Vagina (tissue), 2 donors: ENCODE measurements around the gene NPAS1. TPM values are rescaled to one million over a fixed set of nuclear protein-coding genes. Genes with fewer than 3 reads are reported as not detected.

Experiments used
- DNase-seq, 2 donors: peaks; one replicate each; pipeline ENCODE4 v3.0.0-alpha.2; 2017; ENCODE audit errors: extremely low spot score in 2 of 2
- H3K27ac ChIP-seq: fragments of 200-600 bp; sonication (generic); one replicate; pipeline ENCODE4 v1.5.1; 2019
- H3K27me3 ChIP-seq: fragments of 200-600 bp; sonication (generic); one replicate; pipeline ENCODE4 v1.5.1; 2019
- H3K36me3 ChIP-seq, 2 donors: fragments of 200-600 bp; sonication (generic); one replicate each; pipeline ENCODE4 v1.5.1; 2017 to 2019
- H3K4me1 ChIP-seq: fragments of 200-600 bp; sonication (generic); one replicate; pipeline ENCODE4 v1.5.1; 2019
- H3K4me3 ChIP-seq, 2 donors: fragments of 200-600 bp; sonication (generic); 1 replicate in 1 of 2; 2 replicates in 1 of 2; pipeline ENCODE4 v1.5.1; 2016 to 2019
- H3K9me3 ChIP-seq: fragments of 200-600 bp; sonication (generic); one replicate; pipeline ENCODE4 v1.5.1; 2019
- POLR2A ChIP-seq, 2 donors: fragments of 450-650 bp; IDR thresholded peaks; one replicate each; pipeline ENCODE4 v1.6.1; 2017; ENCODE audit warnings: antibody characterized with exemption in 2 of 2, mild to moderate bottlenecking in 2 of 2, moderate library complexity in 2 of 2
- POLR2AphosphoS5 ChIP-seq, 2 donors: sonication (generic); formaldehyde crosslinking; IDR thresholded peaks; one replicate each; pipeline ENCODE4 v1.9.0; 2017; ENCODE audit warnings: antibody characterized with exemption in 2 of 2, mild to moderate bottlenecking in 2 of 2, low read depth in 1 of 2; ENCODE audit not compliant: insufficient read depth in 1 of 2
- intact Hi-C: fragments of 100-400 bp; cut with DNase I; formaldehyde crosslinking; loops from one replicate; pipeline ENCODE4 v1.15.1; 2023
- total RNA-seq: library from RNA; depleted of rRNA; stranded (reverse); fragments of >200 nt; gene quantifications from one replicate; pipeline ENCODE4 v1.2.3, GENCODE V29; 2016
- TF ChIP-seq, protein P1 (sequence below), 3 experiments: fragments of 450-650 bp in 2 of 3; fragments of 200-600 bp in 1 of 3; sonication (generic) in 1 of 3; IDR thresholded peaks; one replicate each; pipeline ENCODE4 v1.5.1; 2017 to 2019; ENCODE audit warnings: antibody characterized with exemption in 3 of 3, mild to moderate bottlenecking in 2 of 3, moderate library complexity in 2 of 3

Gene NPAS1
- total RNA-seq, 1 donor from 2014 or later, result 0.49 TPM

DNA sequence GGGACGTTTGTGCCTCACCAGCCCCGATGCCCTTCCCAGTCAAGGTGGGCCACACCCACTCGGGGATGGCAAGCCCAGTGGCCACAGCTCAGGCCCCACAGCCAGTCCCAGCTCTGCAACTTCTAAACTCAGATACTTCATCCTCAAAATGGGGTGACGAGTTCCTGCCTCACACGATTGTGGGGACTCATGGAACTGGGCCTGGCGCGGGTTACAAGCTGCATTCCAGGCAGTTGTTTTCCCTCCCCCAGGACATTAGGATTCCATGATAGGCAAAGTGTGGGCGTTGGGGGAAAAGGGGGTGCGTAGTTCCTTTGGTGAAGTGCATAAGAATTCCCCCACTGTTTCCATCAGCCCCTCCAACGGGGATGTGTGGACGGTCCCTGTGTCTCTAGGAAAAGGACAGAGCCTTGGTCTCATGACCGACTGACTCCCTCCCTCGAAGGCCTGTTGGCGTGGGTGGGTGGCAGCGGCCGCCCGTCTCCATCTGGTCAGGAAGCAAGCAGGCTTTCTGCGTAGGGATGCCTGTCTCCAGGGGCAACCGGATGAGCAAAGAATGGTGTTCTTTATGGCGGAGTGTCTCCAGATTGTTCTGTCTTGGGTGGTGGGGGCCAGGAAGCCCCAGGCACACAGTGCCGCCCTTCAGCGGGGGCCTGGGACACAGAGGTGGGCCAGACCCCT is 21.1 kb upstream of the NPAS1 start:
- no peaks in the 10 kb centered on the region for H3K9me3 ChIP-seq
- H3K4me1 ChIP-seq, result peaks cover under 1% of the 10 kb centered on the region
- no peak for DNase-seq
- peaks cover 0 to 50% of the 10 kb centered on the region in 2 donors for H3K36me3 ChIP-seq
- intact Hi-C loops, result loop anchor here (10.0 kb wide), 1 partner anchor 244 kb away; no protein-coding TSS in a partner anchor
- no peak overlapping the region for H3K27ac ChIP-seq
- TF ChIP-seq POLR2AphosphoS5 (IDR thresholded peaks at IDR 0.05; ENCODE audit: insufficient read depth in 1 of 2, low read depth in 1 of 2) (no peak), POLR2A (IDR thresholded peaks at IDR 0.05) (no peak)
- TF ChIP-seq, protein P1, sequence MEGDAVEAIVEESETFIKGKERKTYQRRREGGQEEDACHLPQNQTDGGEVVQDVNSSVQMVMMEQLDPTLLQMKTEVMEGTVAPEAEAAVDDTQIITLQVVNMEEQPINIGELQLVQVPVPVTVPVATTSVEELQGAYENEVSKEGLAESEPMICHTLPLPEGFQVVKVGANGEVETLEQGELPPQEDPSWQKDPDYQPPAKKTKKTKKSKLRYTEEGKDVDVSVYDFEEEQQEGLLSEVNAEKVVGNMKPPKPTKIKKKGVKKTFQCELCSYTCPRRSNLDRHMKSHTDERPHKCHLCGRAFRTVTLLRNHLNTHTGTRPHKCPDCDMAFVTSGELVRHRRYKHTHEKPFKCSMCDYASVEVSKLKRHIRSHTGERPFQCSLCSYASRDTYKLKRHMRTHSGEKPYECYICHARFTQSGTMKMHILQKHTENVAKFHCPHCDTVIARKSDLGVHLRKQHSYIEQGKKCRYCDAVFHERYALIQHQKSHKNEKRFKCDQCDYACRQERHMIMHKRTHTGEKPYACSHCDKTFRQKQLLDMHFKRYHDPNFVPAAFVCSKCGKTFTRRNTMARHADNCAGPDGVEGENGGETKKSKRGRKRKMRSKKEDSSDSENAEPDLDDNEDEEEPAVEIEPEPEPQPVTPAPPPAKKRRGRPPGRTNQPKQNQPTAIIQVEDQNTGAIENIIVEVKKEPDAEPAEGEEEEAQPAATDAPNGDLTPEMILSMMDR (IDR thresholded peaks at IDR 0.05), result no peak
- no peak overlapping the region for H3K4me3 ChIP-seq
- H3K27me3 ChIP-seq, result no peaks in the 10 kb centered on the region

DNA sequence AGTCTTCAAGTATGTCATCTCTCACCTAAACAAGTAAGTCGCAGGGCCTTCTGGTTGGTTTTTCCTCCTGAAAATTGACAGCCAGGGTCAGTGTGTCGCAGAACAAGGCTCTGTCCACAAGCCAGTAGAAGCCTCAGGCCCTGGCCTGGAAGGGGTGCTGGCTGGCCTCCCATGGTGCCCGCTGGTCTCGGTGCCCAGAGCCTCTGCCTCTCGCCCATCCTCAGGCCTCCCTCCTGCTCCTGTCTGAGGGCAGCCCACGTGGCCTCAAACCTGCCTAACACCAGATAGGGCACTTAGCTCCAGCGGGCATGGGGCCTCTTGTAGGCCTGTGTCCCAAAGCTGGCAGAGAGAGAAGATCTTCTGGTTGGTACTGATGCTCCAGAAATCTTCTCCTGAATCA is 20.3 kb upstream of the NPAS1 start:
- H3K27ac ChIP-seq, result no peak overlapping the region
- H3K36me3 ChIP-seq, result peaks cover 0 to 49% of the 10 kb centered on the region in 2 donors
- intact Hi-C loops, result loop anchor here (10.0 kb wide), 1 partner anchor 245 kb away; no protein-coding TSS in a partner anchor

DNA sequence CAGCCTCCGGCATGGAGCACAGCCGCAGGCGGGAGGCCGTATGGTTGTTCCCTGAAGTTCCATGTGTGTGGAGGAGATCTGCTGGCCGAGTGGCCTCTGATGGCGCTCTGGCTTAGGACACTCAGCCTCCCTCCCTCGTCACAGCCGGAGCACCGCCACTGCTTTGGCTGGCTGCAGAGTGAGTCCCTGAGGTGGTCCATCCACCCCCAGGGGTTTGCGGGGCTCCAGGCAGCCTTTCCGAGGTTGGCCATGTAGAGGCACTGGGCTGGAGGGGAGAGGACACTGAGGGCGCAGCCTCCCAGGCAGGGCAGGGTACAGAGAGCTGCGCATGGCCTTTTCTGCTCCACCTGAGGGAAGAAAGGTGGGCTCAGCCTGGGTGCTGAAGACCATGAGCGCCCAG is 19.8 kb upstream of the NPAS1 start:
- no peak for DNase-seq
- intact Hi-C loops, result loop anchor here (10.0 kb wide), 1 partner anchor 245 kb away; no protein-coding TSS in a partner anchor
- Histone ChIP-seq H3K4me1 (peaks cover 9% of the 10 kb centered on the region), H3K4me3 (no peak overlapping the region), H3K27me3 (no peaks in the 10 kb centered on the region), H3K27ac (no peak overlapping the region), H3K9me3 (no peaks in the 10 kb centered on the region), H3K36me3 (peaks cover 0 to 49% of the 10 kb centered on the region in 2 donors)
- no peak for TF ChIP-seq POLR2AphosphoS5 (IDR thresholded peaks at IDR 0.05; ENCODE audit: insufficient read depth in 1 of 2, low read depth in 1 of 2)

More for the DNA sequence above, 20.3 kb upstream of the NPAS1 start:
- TF ChIP-seq POLR2AphosphoS5 (IDR thresholded peaks at IDR 0.05; ENCODE audit: insufficient read depth in 1 of 2, low read depth in 1 of 2) (no peak), POLR2A (IDR thresholded peaks at IDR 0.05) (no peak)
- TF ChIP-seq, protein P1 (IDR thresholded peaks at IDR 0.05), result no peak
- DNase-seq, result no peak
- no peaks in the 10 kb centered on the region for H3K27me3 ChIP-seq
- H3K9me3 ChIP-seq, result no peaks in the 10 kb centered on the region
- peaks cover 8% of the 10 kb centered on the region for H3K4me1 ChIP-seq
- H3K4me3 ChIP-seq, result no peak overlapping the region

DNA sequence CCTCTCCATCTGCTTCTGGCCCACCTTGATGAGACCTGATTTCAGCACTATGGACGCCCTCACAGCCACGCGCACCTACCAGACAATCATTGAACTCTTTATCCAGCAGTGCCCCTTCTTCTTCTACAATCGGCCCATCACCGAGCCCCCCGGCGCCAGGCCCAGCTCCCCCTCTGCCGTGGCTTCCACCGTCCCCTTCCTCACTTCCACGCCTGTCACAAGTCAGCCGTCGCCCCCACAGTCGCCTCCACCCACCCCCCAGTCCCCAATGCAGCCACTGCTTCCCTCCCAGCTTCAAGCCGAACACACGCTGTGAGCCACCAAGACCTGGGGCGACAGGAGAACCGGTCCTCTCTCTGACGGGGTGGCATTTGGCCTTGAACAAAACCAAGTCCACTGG is 19.3 kb upstream of the NPAS1 start:
- intact Hi-C loops, result no loop called here
- DNase-seq, result no peak
- Histone ChIP-seq H3K27me3 (no peaks in the 10 kb centered on the region), H3K36me3 (peaks cover 0 to 49% of the 10 kb centered on the region in 2 donors), H3K27ac (no peak overlapping the region), H3K4me1 (peaks cover 9% of the 10 kb centered on the region), H3K9me3 (no peaks in the 10 kb centered on the region), H3K4me3 (no peak overlapping the region)
- TF ChIP-seq POLR2AphosphoS5 (IDR thresholded peaks at IDR 0.05; ENCODE audit: insufficient read depth in 1 of 2, low read depth in 1 of 2), result no peak
- TF ChIP-seq POLR2A (IDR thresholded peaks at IDR 0.05), result no peak
- TF ChIP-seq, protein P1 (IDR thresholded peaks at IDR 0.05), result no peak

DNA sequence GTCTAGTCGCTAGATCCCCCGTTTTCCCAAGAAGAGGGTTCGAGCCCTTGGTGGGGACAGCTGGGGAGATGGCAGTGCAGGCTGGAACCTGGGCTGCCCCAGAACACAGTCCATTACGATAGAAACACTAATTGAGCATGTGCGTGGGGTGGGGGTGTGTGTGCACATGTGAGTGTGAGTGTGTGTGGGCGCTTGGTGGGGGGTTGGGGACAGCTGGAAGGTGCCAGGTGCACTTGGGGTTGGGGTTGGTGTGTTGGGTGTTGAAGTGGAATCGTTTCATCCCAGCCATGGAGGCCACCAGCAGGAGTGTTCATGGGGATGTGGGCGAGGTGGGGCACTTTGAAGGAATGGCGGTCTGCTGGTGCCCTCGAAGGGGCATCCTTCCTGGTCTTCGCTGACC is 18.1 kb upstream of the NPAS1 start:
- no peaks in the 10 kb centered on the region for H3K27me3 ChIP-seq
- H3K27ac ChIP-seq, result no peak overlapping the region
- peaks cover 9% of the 10 kb centered on the region for H3K4me1 ChIP-seq
- H3K9me3 ChIP-seq, result no peaks in the 10 kb centered on the region
- no peak for DNase-seq
- peaks cover 0 to 49% of the 10 kb centered on the region in 2 donors for H3K36me3 ChIP-seq
- TF ChIP-seq, protein P1 (IDR thresholded peaks at IDR 0.05), result no peak
- TF ChIP-seq POLR2A (IDR thresholded peaks at IDR 0.05) (no peak), POLR2AphosphoS5 (IDR thresholded peaks at IDR 0.05; ENCODE audit: insufficient read depth in 1 of 2, low read depth in 1 of 2) (no peak)
- H3K4me3 ChIP-seq, result no peak overlapping the region
- intact Hi-C loops, result no loop called here
